Measurements from ENCODE around the gene WFDC9.
"Not testable (repeated sequence)": the region's sequence is repeated elsewhere in the genome, so short reads cannot be mapped to it uniquely, and the experiment has no call there.

Gene WFDC9

GRCh38 chr20:45631184-45631583 is at the start of gene WFDC9:
Gene WFDC9 (minus strand): TSS chr20:45631284. CDS start chr20:45610181, 21,103 bp downstream.
- DNase-seq: no peak

GRCh38 chr20:45679650-45680049 is 48.6 kb upstream of the WFDC9 start:
- no peak for DNase-seq

- no peak for DNase-seq
Observed at GRCh38 chr20:45672765-45673164, 41.7 kb upstream of the WFDC9 start.

GRCh38 chr20:45670139-45670538 is 39.1 kb upstream of the WFDC9 start, which contains the start of gene WFDC11:
Gene WFDC11 (minus strand): TSS chr20:45670239. CDS start chr20:45650600, 19,639 bp downstream.
- DNase-seq: no peak

- not testable (repeated sequence) for DNase-seq
Observed at GRCh38 chr20:45657038-45657437, 26.0 kb upstream of the WFDC9 start.

GRCh38 chr20:45651726-45652125 is 20.6 kb upstream of the WFDC9 start:
- not testable (repeated sequence) for DNase-seq

- no peak for DNase-seq
Observed at GRCh38 chr20:45649312-45649863, 18.3 kb upstream of the WFDC9 start.

- DNase-seq: no peak
Observed at GRCh38 chr20:45647441-45648050, 16.5 kb upstream of the WFDC9 start.

- no peak for DNase-seq
Observed at GRCh38 chr20:45646875-45647274, 15.8 kb upstream of the WFDC9 start.

GRCh38 chr20:45645869-45646268 is 14.8 kb upstream of the WFDC9 start:
- not testable (repeated sequence) for DNase-seq

- not testable (repeated sequence) for DNase-seq
Observed at GRCh38 chr20:45641076-45641475, 10.0 kb upstream of the WFDC9 start.

- DNase-seq: no peak
Observed at GRCh38 chr20:45639687-45640086, 8.6 kb upstream of the WFDC9 start.

- DNase-seq: no peak
Observed at GRCh38 chr20:45636513-45636912, 5.4 kb upstream of the WFDC9 start.

GRCh38 chr20:45630371-45630770 is 713 bp downstream of the WFDC9 start:
- DNase-seq: no peak

GRCh38 chr20:45629496-45630100 is 1.5 kb downstream of the WFDC9 start, which contains the start of gene WFDC10A:
Gene WFDC10A (plus strand): TSS chr20:45629739. CDS start chr20:45629814, 75 bp downstream.
- peak; percentile 91 for DNase-seq

GRCh38 chr20:45626540-45626939 is 4.5 kb downstream of the WFDC9 start:
- peak; percentile 52 for DNase-seq

GRCh38 chr20:45621593-45621992 is 9.5 kb downstream of the WFDC9 start:
- no peak for DNase-seq

GRCh38 chr20:45617591-45617990 is 13.5 kb downstream of the WFDC9 start:
- DNase-seq: no peak

- peak; percentile 59 for DNase-seq
Observed at GRCh38 chr20:45612314-45612713, 18.8 kb downstream of the WFDC9 start.

GRCh38 chr20:45611054-45611453 is 20.0 kb downstream of the WFDC9 start:
- DNase-seq: peak; percentile 91

GRCh38 chr20:45607810-45608209 is 23.3 kb downstream of the WFDC9 start:
- no peak for DNase-seq

- no peak for DNase-seq
Observed at GRCh38 chr20:45595235-45595634, 35.8 kb downstream of the WFDC9 start.

- no peak for DNase-seq
Observed at GRCh38 chr20:45593498-45593897, 37.6 kb downstream of the WFDC9 start.

- DNase-seq: peak; percentile 90
Observed at GRCh38 chr20:45592574-45593189, 38.4 kb downstream of the WFDC9 start.
